ENCODE results near the gene WDR45B. TPM values are rescaled to one million over a fixed set of nuclear protein-coding genes. Genes with fewer than 3 reads are reported as not detected.
A peak's percentile ranks its signal among the peaks of the same experiment; 100 is the strongest.

WDR45B gene
- total RNA-seq, 4 donors from 2014 or later = 79.3 to 95.9 (median 84.2) TPM

GRCh38 chr17:82611140-82612058, 36.8 kb downstream of the WDR45B start:
- DNase-seq = no peak
- H3K4me1 ChIP-seq = no peaks in the 10 kb centered on the region
- H3K9me3 ChIP-seq = no peaks in the 10 kb centered on the region
- intact Hi-C loops (cut with DNase I) = no loop called here
- H3K4me3 ChIP-seq (replicated peaks in 1 of 3) = no peak overlapping the region
- no peak overlapping the region for H3K27ac ChIP-seq
- H3K27me3 ChIP-seq = no peaks in the 10 kb centered on the region
- WGBS, 2 donors = 85 to 88% methylated on average over 21 of the region's 21 CpGs
- peaks cover 18 to 23% of the 10 kb centered on the region in 2 donors for H3K36me3 ChIP-seq
- TF ChIP-seq POLR2A (IDR thresholded peaks at IDR 0.05) (no peak), CTCF (IDR thresholded peaks at IDR 0.05) (no peak)

GRCh38 chr17:82609655-82610054, 38.6 kb downstream of the WDR45B start:
- no peak for DNase-seq
- Histone ChIP-seq H3K4me1 (peaks cover 10 to 15% of the 10 kb centered on the region in 2 donors), H3K4me3 (replicated peaks in 1 of 3) (no peak overlapping the region), H3K9me3 (no peaks in the 10 kb centered on the region), H3K27ac (no peak overlapping the region), H3K36me3 (peaks cover under 1 to 5% of the 10 kb centered on the region in 2 donors), H3K27me3 (no peaks in the 10 kb centered on the region)
- TF ChIP-seq CTCF (IDR thresholded peaks at IDR 0.05) (no peak), POLR2A (IDR thresholded peaks at IDR 0.05) (no peak)
- intact Hi-C loops (cut with DNase I) = no loop called here
- 86 to 89% methylated on average over 4 of the region's 4 CpGs for WGBS, 2 donors

GRCh38 chr17:82608816-82609215, 39.4 kb downstream of the WDR45B start:
- Histone ChIP-seq H3K9me3 (no peaks in the 10 kb centered on the region), H3K4me1 (peaks cover 13 to 20% of the 10 kb centered on the region in 2 donors), H3K36me3 (peaks cover 0 to 5% of the 10 kb centered on the region in 2 donors), H3K4me3 (replicated peaks in 1 of 3) (no peak overlapping the region), H3K27me3 (no peaks in the 10 kb centered on the region), H3K27ac (no peak overlapping the region)
- 72 to 76% methylated on average over 5 of the region's 5 CpGs for WGBS, 2 donors
- TF ChIP-seq POLR2A (IDR thresholded peaks at IDR 0.05) (no peak), CTCF (IDR thresholded peaks at IDR 0.05) (no peak)
- no peak for DNase-seq
- intact Hi-C loops (cut with DNase I) = no loop called here

GRCh38 chr17:82605939-82606600, 42.2 kb downstream of the WDR45B start:
- intact Hi-C loops (cut with DNase I) = no loop called here
- no peaks in the 10 kb centered on the region for H3K27me3 ChIP-seq
- H3K4me1 ChIP-seq = peaks cover 13 to 30% of the 10 kb centered on the region in 2 donors
- WGBS, 2 donors = 82 to 88% methylated on average over 16 of the region's 16 CpGs
- no peak for TF ChIP-seq CTCF (IDR thresholded peaks at IDR 0.05)
- no peak for TF ChIP-seq POLR2A (IDR thresholded peaks at IDR 0.05)
- DNase-seq = no peak
- no peaks in the 10 kb centered on the region for H3K9me3 ChIP-seq
- H3K27ac ChIP-seq = peak overlapping the region in 1 of 3 donors; percentile 61
- H3K36me3 ChIP-seq = peaks cover 17 to 22% of the 10 kb centered on the region in 2 donors
- no peak overlapping the region for H3K4me3 ChIP-seq (replicated peaks in 1 of 3)
